ENCODE measurements around the gene ZNF518A. TPM values are rescaled to one million over a fixed set of nuclear protein-coding genes. Genes with fewer than 3 reads are reported as not detected.

ZNF518A gene
- total and polyA plus RNA-seq, 2 of the 8 experiments (the other 6 are each of a cell fraction or from before 2014, with no cell fraction given) = 6.6 to 34.8 TPM

DNA sequence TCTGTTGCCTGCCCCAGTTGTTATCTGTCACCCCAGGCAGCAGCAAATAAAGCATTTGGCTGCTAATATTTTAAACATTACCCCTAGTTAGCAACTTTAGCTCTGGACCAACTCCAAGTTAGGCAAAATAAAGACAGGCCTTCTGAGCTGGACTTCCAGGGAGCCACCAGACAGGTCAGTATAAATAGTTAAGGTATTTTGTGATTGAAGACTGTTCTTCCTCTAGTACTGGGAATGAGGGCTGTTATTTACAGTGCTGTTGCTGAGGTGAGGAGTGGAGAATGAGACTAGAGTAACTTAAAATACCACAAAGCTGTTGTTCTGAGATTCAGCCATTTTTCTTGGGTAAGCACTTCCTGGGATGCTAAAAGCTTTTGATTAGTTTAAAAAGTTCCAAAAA lies 40.1 kb downstream of the ZNF518A start:
- Histone ChIP-seq H2AFZ (ENCODE audit: low read length) (no peak overlapping the region), H3K4me2 (ENCODE audit: insufficient read depth in 1 of 2, low read depth in 2 of 2, low read length in 2 of 2) (no peak overlapping the region), H2BK120ac (replicated peaks; ENCODE audit: low read depth, low read length) (no peak overlapping the region), H2AK5ac (ENCODE audit: low read depth, low read length) (no peak overlapping the region), H3K14ac (ENCODE audit: insufficient read length) (no peak overlapping the region), H4K5ac (ENCODE audit: insufficient read length, low read depth, low read length) (no peak overlapping the region), H4K20me1 (replicated peaks in 1 of 2; ENCODE audit: control insufficient read depth in 1 of 2, insufficient read depth in 2 of 2, low read length in 2 of 2) (no peaks in the 10 kb centered on the region), H4K91ac (replicated peaks; ENCODE audit: insufficient read length, low read length) (no peak overlapping the region), H3K4me3 (ENCODE audit: extremely low read depth in 1 of 4, insufficient read depth in 2 of 4, low read depth in 3 of 4, low read length in 4 of 4) (no peak overlapping the region), H2BK20ac (ENCODE audit: low read length) (no peak overlapping the region), H3K23me2 (ENCODE audit: low read depth, low read length) (no peaks in the 10 kb centered on the region), H3K9me3 (ENCODE audit: insufficient read depth in 2 of 2, low read depth in 1 of 2, low read length in 1 of 2) (no peaks in the 10 kb centered on the region; a peak in 1 of 4 replicates), H3K79me1 (ENCODE audit: low read depth, low read length) (no peaks in the 10 kb centered on the region), H3K27ac (ENCODE audit: low read depth, low read length) (no peak overlapping the region), H3K23ac (ENCODE audit: insufficient read length) (no peak overlapping the region), H3K9ac (replicated peaks in 1 of 4; ENCODE audit: extremely low read depth in 1 of 4, low read depth in 3 of 4, low read length in 3 of 4) (no peak overlapping the region), H3K27me3 (replicated peaks in 1 of 4; ENCODE audit: control insufficient read depth in 3 of 4, extremely low read depth in 1 of 4, insufficient read depth in 3 of 4, low read length in 3 of 4) (no peaks in the 10 kb centered on the region), H3K4me1 (replicated peaks in 1 of 4; ENCODE audit: control insufficient read depth in 3 of 4, insufficient read depth in 4 of 4, low read length in 3 of 4) (no peaks in the 10 kb centered on the region), H2BK15ac (ENCODE audit: low read length) (no peak overlapping the region), H4K8ac (ENCODE audit: extremely low read depth, insufficient read depth, low read length) (no peak overlapping the region), H3K79me2 (ENCODE audit: control insufficient read depth in 1 of 2, insufficient read depth in 2 of 2, low read length in 2 of 2) (no peaks in the 10 kb centered on the region), H3K4ac (replicated peaks; ENCODE audit: insufficient read length, low read depth, low read length) (no peak overlapping the region), H3K36me3 (ENCODE audit: control insufficient read depth in 2 of 4, insufficient read depth in 4 of 4, low read length in 3 of 4) (no peaks in the 10 kb centered on the region), H3K18ac (ENCODE audit: extremely low read depth, low read length) (no peak overlapping the region), H2BK5ac (ENCODE audit: low read depth, low read length) (no peak overlapping the region), H3K56ac (replicated peaks; ENCODE audit: insufficient read length, low read depth, low read length) (no peak overlapping the region), H2BK12ac (ENCODE audit: low read depth, low read length) (no peak overlapping the region)
- DNase-seq (ENCODE audit: low read depth in 1 of 2, low spot score in 2 of 2) = no peak
- TF ChIP-seq, protein P1, sequence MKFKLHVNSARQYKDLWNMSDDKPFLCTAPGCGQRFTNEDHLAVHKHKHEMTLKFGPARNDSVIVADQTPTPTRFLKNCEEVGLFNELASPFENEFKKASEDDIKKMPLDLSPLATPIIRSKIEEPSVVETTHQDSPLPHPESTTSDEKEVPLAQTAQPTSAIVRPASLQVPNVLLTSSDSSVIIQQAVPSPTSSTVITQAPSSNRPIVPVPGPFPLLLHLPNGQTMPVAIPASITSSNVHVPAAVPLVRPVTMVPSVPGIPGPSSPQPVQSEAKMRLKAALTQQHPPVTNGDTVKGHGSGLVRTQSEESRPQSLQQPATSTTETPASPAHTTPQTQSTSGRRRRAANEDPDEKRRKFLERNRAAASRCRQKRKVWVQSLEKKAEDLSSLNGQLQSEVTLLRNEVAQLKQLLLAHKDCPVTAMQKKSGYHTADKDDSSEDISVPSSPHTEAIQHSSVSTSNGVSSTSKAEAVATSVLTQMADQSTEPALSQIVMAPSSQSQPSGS (IDR thresholded peaks at IDR 0.05; ENCODE audit: low read length) = no peak
- TF ChIP-seq RAD21 (IDR thresholded peaks at IDR 0.05 in 1 of 2, conservative IDR thresholded peaks at IDR 0.05 in 1 of 2; ENCODE audit: low read depth in 2 of 2, low read length in 2 of 2) (no peak), CHD2 (IDR thresholded peaks at IDR 0.05; ENCODE audit: low read length) (no peak), SUZ12 (IDR thresholded peaks at IDR 0.05; ENCODE audit: low read length) (no peak), SP1 (IDR thresholded peaks at IDR 0.05; ENCODE audit: low read depth, low read length) (no peak)
- TF ChIP-seq, protein P2, sequence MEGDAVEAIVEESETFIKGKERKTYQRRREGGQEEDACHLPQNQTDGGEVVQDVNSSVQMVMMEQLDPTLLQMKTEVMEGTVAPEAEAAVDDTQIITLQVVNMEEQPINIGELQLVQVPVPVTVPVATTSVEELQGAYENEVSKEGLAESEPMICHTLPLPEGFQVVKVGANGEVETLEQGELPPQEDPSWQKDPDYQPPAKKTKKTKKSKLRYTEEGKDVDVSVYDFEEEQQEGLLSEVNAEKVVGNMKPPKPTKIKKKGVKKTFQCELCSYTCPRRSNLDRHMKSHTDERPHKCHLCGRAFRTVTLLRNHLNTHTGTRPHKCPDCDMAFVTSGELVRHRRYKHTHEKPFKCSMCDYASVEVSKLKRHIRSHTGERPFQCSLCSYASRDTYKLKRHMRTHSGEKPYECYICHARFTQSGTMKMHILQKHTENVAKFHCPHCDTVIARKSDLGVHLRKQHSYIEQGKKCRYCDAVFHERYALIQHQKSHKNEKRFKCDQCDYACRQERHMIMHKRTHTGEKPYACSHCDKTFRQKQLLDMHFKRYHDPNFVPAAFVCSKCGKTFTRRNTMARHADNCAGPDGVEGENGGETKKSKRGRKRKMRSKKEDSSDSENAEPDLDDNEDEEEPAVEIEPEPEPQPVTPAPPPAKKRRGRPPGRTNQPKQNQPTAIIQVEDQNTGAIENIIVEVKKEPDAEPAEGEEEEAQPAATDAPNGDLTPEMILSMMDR (IDR thresholded peaks at IDR 0.05; ENCODE audit: control extremely low read depth in 1 of 3, insufficient read depth in 1 of 3, low read depth in 1 of 3, low read length in 3 of 3) = peak in 1 of 3 experiments; percentile 3; a peak in 1 of 4 replicates
- CTCF ChIA-PET (ENCODE audit: partially characterized antibody) = interaction anchor here (0.8 to 1.4 kb wide), 3 partner anchors 45 to 84 kb away, joined by 3 read pairs; no protein-coding TSS in a partner anchor
- FAIRE-seq = no peak
- POLR2A ChIA-PET (ENCODE audit: partially characterized antibody) = interaction anchor here (0.6 kb wide), 1 partner anchor 392 kb away, joined by 3 read pairs; no protein-coding TSS in a partner anchor

Measured in H1 (cell line).